Sigmoid colon (tissue), 7 donors: ENCODE measurements around the gene SNTG2. TPM values are rescaled to one million over a fixed set of nuclear protein-coding genes. Genes with fewer than 3 reads are reported as not detected.
A peak's percentile ranks its signal among the peaks of the same experiment; 100 is the strongest.

Source experiments
- DNase-seq: peaks from one replicate; pipeline ENCODE4 v3.0.0-alpha.2; 2019
- H3K27ac ChIP-seq, 4 donors: fragments of 200-600 bp; sonication (generic); one replicate each; pipeline ENCODE4 v1.5.1; 2016 to 2019; ENCODE audit warnings: mild to moderate bottlenecking in 1 of 4
- H3K27me3 ChIP-seq, 3 donors: fragments of 200-600 bp; sonication (generic); one replicate each; pipeline ENCODE4 v1.5.1; 2019; ENCODE audit warnings: mild to moderate bottlenecking in 1 of 3
- H3K36me3 ChIP-seq, 4 donors: fragments of 200-600 bp; sonication (generic); one replicate each; pipeline ENCODE4 v1.5.1; 2016 to 2019
- H3K4me1 ChIP-seq, 4 donors: fragments of 200-600 bp; sonication (generic); one replicate each; pipeline ENCODE4 v1.5.1; 2017 to 2019
- H3K4me3 ChIP-seq, 4 donors: fragments of 200-600 bp; sonication (generic); one replicate each; pipeline ENCODE4 v1.5.1; 2017 to 2019; ENCODE audit warnings: mild to moderate bottlenecking in 2 of 4, moderate library complexity in 1 of 4
- H3K9me3 ChIP-seq, 4 donors: fragments of 200-600 bp in 3 of 4; sonication (generic) in 3 of 4; one replicate each; pipeline versions ENCODE4 v1.5.1 to v1.6.1; 2013 to 2019
- CTCF ChIP-seq, 4 experiments: fragments of 450-650 bp in 3 of 4; fragments of 200-600 bp in 1 of 4; IDR thresholded peaks; one replicate each; pipeline ENCODE4 v1.5.1; 2016 to 2019; ENCODE audit warnings: antibody characterized with exemption in 4 of 4, mild to moderate bottlenecking in 3 of 4, moderate library complexity in 2 of 4
- EP300 ChIP-seq, 4 donors: sonication (generic); formaldehyde crosslinking; IDR thresholded peaks; one replicate each; pipeline ENCODE4 v1.6.1; 2017; ENCODE audit warnings: antibody characterized with exemption in 4 of 4
- POLR2A ChIP-seq, 2 donors: fragments of 450-650 bp; IDR thresholded peaks; one replicate each; pipeline ENCODE4 v1.6.1; 2016; ENCODE audit warnings: antibody characterized with exemption in 2 of 2, mild to moderate bottlenecking in 2 of 2, moderate library complexity in 2 of 2
- POLR2AphosphoS5 ChIP-seq, 4 donors: sonication (generic); formaldehyde crosslinking; IDR thresholded peaks; one replicate each; pipeline ENCODE4 v1.6.1; 2017; ENCODE audit warnings: antibody characterized with exemption in 4 of 4
- WGBS, 2 donors: extraction: QIAGEN DNeasy Blood & Tissue Kit; methylation state at CpG; one replicate each; pipeline ENCODE4 v1.1.7; 2013; 5-methylcytosine and 5-hydroxymethylcytosine counted together
- intact Hi-C: fragments of 100-400 bp; cut with DNase I; formaldehyde crosslinking; loops from one replicate; pipeline ENCODE4 v1.15.1; 2023
- polyA plus RNA-seq, 3 donors: library from polyadenylated mRNA; stranded (reverse); fragments of 200-250 nt; gene quantifications; one replicate each; pipeline ENCODE4 v1.2.3, GENCODE V29; 2013
- total RNA-seq, 4 donors: library from RNA; depleted of rRNA; stranded (reverse); fragments of >200 nt; gene quantifications; one replicate each; pipeline ENCODE4 v1.1.0, GENCODE V29; 2016
- donor health status: healthy with polysubstance abuse.
- donor health status: Bipolar disorder and iron deficiency.
- donor health status: healthy.

Gene SNTG2
- total RNA-seq (1 to 10 TPM in 3 of 4 donors, under 1 TPM in 1; 0.99 to 5.2 (median 3.0) TPM), polyA plus RNA-seq (under 1 TPM in 2 of 3 donors, not detected in 1; 0.60 to 0.66 TPM)

GRCh38 chr2:950080-950966, at the start of gene SNTG2:
TSS of gene SNTG2 (plus strand) at chr2:950849. CDS start at chr2:950997, 148 bp downstream.
- TF ChIP-seq POLR2AphosphoS5 (IDR thresholded peaks at IDR 0.05): no peak
- TF ChIP-seq EP300 (IDR thresholded peaks at IDR 0.05): no peak
- TF ChIP-seq POLR2A (IDR thresholded peaks at IDR 0.05): no peak
- no peak for TF ChIP-seq CTCF (IDR thresholded peaks at IDR 0.05)
- H3K36me3 ChIP-seq: no peaks in the 10 kb centered on the region
- H3K9me3 ChIP-seq: no peaks in the 10 kb centered on the region
- peak within 1 kb of the TSS in 2 of 4 donors; percentile 8 to 10 for H3K27ac ChIP-seq
- peaks cover 0 to 21% (median 19%) of the 10 kb centered on the region in 4 donors for H3K4me1 ChIP-seq
- 1% methylated on average over 100 of the region's 100 CpGs for WGBS, 2 donors
- H3K4me3 ChIP-seq: peak within 1 kb of the TSS; percentile 6 to 57 (median 50)
- intact Hi-C loops: loop anchor here (10.0 kb wide), 1 partner anchor 594 kb away; no protein-coding TSS in a partner anchor
- no peak for DNase-seq
- peaks cover 28 to 70% (median 48%) of the 10 kb centered on the region in 3 donors for H3K27me3 ChIP-seq

- intact Hi-C loops: no loop called here
- H3K4me1 ChIP-seq: no peaks in the 10 kb centered on the region
- no peak overlapping the region for H3K27ac ChIP-seq
- peaks cover 0 to 19% (median 0%) of the 10 kb centered on the region in 3 donors for H3K27me3 ChIP-seq
- H3K4me3 ChIP-seq: no peak overlapping the region
- no peaks in the 10 kb centered on the region for H3K36me3 ChIP-seq
- WGBS, 2 donors: 53 to 77% methylated on average over 1 of the region's 1 CpG
- DNase-seq: no peak
- TF ChIP-seq CTCF (IDR thresholded peaks at IDR 0.05): no peak
- no peak for TF ChIP-seq POLR2A (IDR thresholded peaks at IDR 0.05)
- TF ChIP-seq POLR2AphosphoS5 (IDR thresholded peaks at IDR 0.05): no peak
- TF ChIP-seq EP300 (IDR thresholded peaks at IDR 0.05): no peak
- H3K9me3 ChIP-seq: peaks cover 0 to 4% (median 1%) of the 10 kb centered on the region in 4 donors
Measured at GRCh38 chr2:902584-902983, 48.1 kb upstream of the SNTG2 start.

- no peak for DNase-seq
- TF ChIP-seq CTCF (IDR thresholded peaks at IDR 0.05) (no peak), POLR2AphosphoS5 (IDR thresholded peaks at IDR 0.05) (no peak), POLR2A (IDR thresholded peaks at IDR 0.05) (no peak), EP300 (IDR thresholded peaks at IDR 0.05) (no peak)
- peaks cover 0 to 19% (median 0%) of the 10 kb centered on the region in 3 donors for H3K27me3 ChIP-seq
- H3K36me3 ChIP-seq: no peaks in the 10 kb centered on the region
- H3K9me3 ChIP-seq: peaks cover 0 to 3% (median 0%) of the 10 kb centered on the region in 4 donors
- no peak overlapping the region for H3K4me3 ChIP-seq
- WGBS, 2 donors: 23 to 44% methylated on average over 8 of the region's 8 CpGs
- H3K4me1 ChIP-seq: no peaks in the 10 kb centered on the region
- intact Hi-C loops: no loop called here
- H3K27ac ChIP-seq: no peak overlapping the region
Measured at GRCh38 chr2:903223-903900, 47.3 kb upstream of the SNTG2 start.

- intact Hi-C loops: no loop called here
- no peak for DNase-seq
- Histone ChIP-seq H3K4me3 (no peak overlapping the region), H3K27ac (no peak overlapping the region), H3K27me3 (peaks cover 0 to 19% (median 0%) of the 10 kb centered on the region in 3 donors), H3K9me3 (peaks cover 0 to 3% (median 0%) of the 10 kb centered on the region in 4 donors), H3K4me1 (no peaks in the 10 kb centered on the region), H3K36me3 (no peaks in the 10 kb centered on the region)
- WGBS, 2 donors: 63 to 79% methylated on average over 12 of the region's 12 CpGs
- TF ChIP-seq POLR2AphosphoS5 (IDR thresholded peaks at IDR 0.05): no peak
- TF ChIP-seq CTCF (IDR thresholded peaks at IDR 0.05): no peak
- TF ChIP-seq POLR2A (IDR thresholded peaks at IDR 0.05): no peak
- no peak for TF ChIP-seq EP300 (IDR thresholded peaks at IDR 0.05)
Measured at GRCh38 chr2:904246-905024, 46.2 kb upstream of the SNTG2 start.
